A549 (cell line): ENCODE measurements around the gene GALNT18. TPM values are rescaled to one million over a fixed set of nuclear protein-coding genes. Genes with fewer than 3 reads are reported as not detected.

Experiments used
- ATAC-seq, 2 experiments: fragments of 200-7000 bp in 1 of 2; fragments of >200 bp in 1 of 2; cut with Nextera tagmentation in 1 of 2; cut with Tn5 transposase in 1 of 2; 3 replicates each; pipeline versions ENCODE4 v1.8.0 to v1.9.1; 2018 to 2020; ENCODE audit warnings: mild to moderate bottlenecking in 1 of 2, moderate library complexity in 1 of 2
- CTCF ChIA-PET: fragments of 300-600 bp; sonication (Branson Sonifier 250); formaldehyde crosslinking; extraction: SDS; loops from one replicate; lab custom pipeline; 2021; ENCODE audit warnings: antibody characterized with exemption, inconsistent platforms; lab: Yijun Ruan, JAX
- POLR2A ChIA-PET: fragments of 350-600 bp; formaldehyde crosslinking; extraction: SDS; loops from one replicate; lab custom pipeline; 2021; ENCODE audit warnings: antibody characterized with exemption, inconsistent platforms; lab: Yijun Ruan, JAX
- DNase-seq, 2 experiments: peaks; one replicate each; pipeline versions ENCODE4 v3.0.0 to v3.0.0-alpha.2; 2011 to 2016; ENCODE audit warnings: low read depth in 1 of 2, low spot score in 1 of 2
- FAIRE-seq: peaks from 2 replicates; lab custom pipeline; 2011; peaks lifted over from hg19 to GRCh38; lab: Jason Lieb, UNC
- H3K27ac ChIP-seq, 2 experiments: fragments of >200 bp; sonication (Bioruptor Twin); formaldehyde crosslinking; 3 replicates each; pipeline ENCODE4 v1.5.1; 2016 to 2017
- H3K4me1 ChIP-seq: fragments of >200 bp; sonication (Bioruptor Twin); formaldehyde crosslinking; 3 replicates; pipeline ENCODE4 v1.6.1; 2016
- H3K4me2 ChIP-seq: fragments of >200 bp; sonication (Bioruptor Twin); formaldehyde crosslinking; 3 replicates; pipeline ENCODE4 v1.6.1; 2016
- H3K4me3 ChIP-seq: fragments of >200 bp; sonication (Bioruptor Twin); formaldehyde crosslinking; 3 replicates; pipeline ENCODE4 v1.5.1; 2016
- H3K9me3 ChIP-seq: fragments of >200 bp; sonication (Bioruptor Twin); formaldehyde crosslinking; 3 replicates; pipeline ENCODE4 v1.6.1; 2016
- BHLHE40 ChIP-seq: IDR thresholded peaks from 2 replicates; pipeline ENCODE4 v1.6.1; 2012; ENCODE audit warnings: low read depth, low read length, inconsistent platforms
- CHD4 ChIP-seq: fragments of 200-600 bp; sonication (generic); IDR thresholded peaks from 2 replicates; pipeline ENCODE4 v1.6.1; 2016; ENCODE audit warnings: antibody characterized with exemption, mild to moderate bottlenecking, borderline replicate concordance
- CTCF ChIP-seq: fragments of >200 bp; sonication (Bioruptor Twin); formaldehyde crosslinking; IDR thresholded peaks from 3 replicates; pipeline ENCODE4 v1.5.1; 2016
- FOXS1 ChIP-seq: fragments of 250-450 bp; sonication (Bioruptor Pico); IDR thresholded peaks from 2 replicates; pipeline ENCODE4 v1.5.0; 2020; ENCODE audit warnings: mild to moderate bottlenecking, moderate library complexity
- GATA3 ChIP-seq: IDR thresholded peaks from 2 replicates; pipeline ENCODE4 v1.6.1; 2012; ENCODE audit warnings: borderline replicate concordance
- HOXB13 ChIP-seq: fragments of 250-450 bp; sonication (Bioruptor Pico); IDR thresholded peaks from 2 replicates; pipeline ENCODE4 v1.5.0; 2020; ENCODE audit warnings: low read depth, mild to moderate bottlenecking, moderate library complexity
- JUNB ChIP-seq: fragments of >200 bp; sonication (Bioruptor Twin); formaldehyde crosslinking; IDR thresholded peaks from 2 replicates; pipeline ENCODE4 v1.6.1; 2016
- KDM5A ChIP-seq: fragments of 200-600 bp; sonication (generic); IDR thresholded peaks from 2 replicates; pipeline ENCODE4 v1.6.1; 2016; ENCODE audit warnings: antibody characterized with exemption, mild to moderate bottlenecking
- MAFK ChIP-seq: fragments of 450-650 bp; IDR thresholded peaks from 2 replicates; pipeline ENCODE4 v1.6.1; 2014; ENCODE audit not compliant: partially characterized antibody
- PHF8 ChIP-seq: fragments of 200-600 bp; sonication (generic); IDR thresholded peaks from 2 replicates; pipeline ENCODE4 v1.6.1; 2016; ENCODE audit warnings: low read depth, mild to moderate bottlenecking, antibody characterized with exemption, moderate library complexity, borderline replicate concordance
- RAD21 ChIP-seq, 2 experiments: fragments of >200 bp in 1 of 2; sonication (Bioruptor Twin) in 1 of 2; formaldehyde crosslinking in 1 of 2; IDR thresholded peaks in 1 of 2; conservative IDR thresholded peaks in 1 of 2; 2 replicates in 1 of 2; 3 replicates in 1 of 2; pipeline ENCODE4 v1.6.1; 2012 to 2018; ENCODE audit warnings: inconsistent platforms in 1 of 2
- RARB ChIP-seq: fragments of 250-450 bp; sonication (Bioruptor Pico); IDR thresholded peaks from 2 replicates; pipeline ENCODE4 v1.8.0; 2021; ENCODE audit warnings: mild to moderate bottlenecking, moderate library complexity
- RCOR1 ChIP-seq: fragments of 150-350 bp; IDR thresholded peaks from 2 replicates; pipeline ENCODE4 v1.6.1; 2014; ENCODE audit warnings: antibody characterized with exemption, low read length, low read depth
- REST ChIP-seq: fragments of 200-600 bp; sonication (generic); IDR thresholded peaks from 2 replicates; pipeline ENCODE4 v1.6.1; 2016; ENCODE audit warnings: antibody characterized with exemption, mild to moderate bottlenecking, moderate library complexity
- SMC3 ChIP-seq: fragments of >200 bp; sonication (Bioruptor Twin); formaldehyde crosslinking; IDR thresholded peaks from 3 replicates; pipeline ENCODE4 v1.6.1; 2018; ENCODE audit warnings: inconsistent platforms
- SREBF2 ChIP-seq: fragments of 450-650 bp; IDR thresholded peaks from 2 replicates; pipeline ENCODE4 v1.6.1; 2014; ENCODE audit warnings: mild to moderate bottlenecking, moderate library complexity
- TFCP2L1 ChIP-seq: fragments of 250-450 bp; sonication (Bioruptor Pico); IDR thresholded peaks from 2 replicates; pipeline ENCODE4 v1.5.0; 2021; ENCODE audit warnings: mild to moderate bottlenecking
- ZFP36 ChIP-seq: fragments of 450-650 bp; IDR thresholded peaks from 2 replicates; pipeline ENCODE4 v1.6.1; 2014; ENCODE audit warnings: borderline replicate concordance; ENCODE audit not compliant: partially characterized antibody
- ZNF302 ChIP-seq: fragments of 250-450 bp; sonication (Bioruptor Pico); IDR thresholded peaks from 2 replicates; pipeline ENCODE4 v1.9.0; 2021; ENCODE audit warnings: inconsistent platforms, mild to moderate bottlenecking, moderate library complexity
- WGBS: methylation state at CpG from one replicate; pipeline ENCODE4 v1.1.6; 2017; ENCODE audit errors: missing lambda C conversion rate; 5-methylcytosine and 5-hydroxymethylcytosine counted together
- polyA plus RNA-seq, 4 experiments: library from polyadenylated mRNA; depleted of rRNA in 3 of 4; stranded (reverse); fragments of >200 nt; fragmentation: RNase III in 1 of 4; extraction: RNeasy Plus Mini Kit Qiagen cat#74134 plus additional on column Dnase treatment in 1 of 4; gene quantifications; 2 replicates in 3 of 4; 3 replicates in 1 of 4; pipeline ENCODE4 v1.2.3, GENCODE V29; 2011 to 2017
- TF ChIP-seq, protein P1 (sequence below): fragments of 250-450 bp; sonication (Bioruptor Pico); IDR thresholded peaks from 2 replicates; pipeline ENCODE4 v1.5.0; 2021; ENCODE audit warnings: mild to moderate bottlenecking, moderate library complexity, borderline replicate concordance

GALNT18 gene
- polyA plus RNA-seq, 2 of the 4 experiments (the other 2 are of a cell fraction) = 6.7 to 16.1 TPM

DNA sequence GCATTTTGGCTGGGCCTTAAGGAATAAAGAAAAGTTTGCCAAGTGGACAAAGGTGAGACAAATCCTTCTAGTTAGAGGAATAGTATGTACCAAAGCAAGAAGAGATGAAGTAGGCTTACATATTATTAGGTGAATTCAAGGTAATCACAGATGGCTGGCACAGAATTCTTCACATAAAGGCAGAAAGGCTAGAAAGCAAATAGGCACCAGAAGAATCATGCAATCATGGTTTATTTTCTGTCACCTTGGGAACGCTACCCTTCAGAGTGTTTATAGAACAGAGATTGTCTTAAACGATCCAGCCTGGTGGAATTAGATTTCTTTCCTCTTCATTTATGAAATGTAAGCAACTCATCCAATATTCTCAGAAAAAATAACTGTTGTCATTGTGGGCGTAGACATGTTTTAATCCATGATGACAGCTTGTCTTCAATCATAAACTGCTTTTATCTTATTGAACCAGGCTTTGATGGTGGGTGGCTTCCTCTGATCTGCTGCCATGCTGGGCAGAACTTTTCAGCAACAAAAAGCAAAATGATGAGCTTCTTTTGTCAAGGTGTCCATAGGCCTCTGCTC lies 219.8 kb downstream of the GALNT18 start:
- Histone ChIP-seq H3K4me2 (no peak overlapping the region), H3K27ac (no peak overlapping the region), H3K9me3 (no peaks in the 10 kb centered on the region), H3K4me3 (no peak overlapping the region), H3K4me1 (no peaks in the 10 kb centered on the region)
- ATAC-seq = no peak
- ChIA-PET CTCF (interaction anchor here (1.0 to 1.7 kb wide), 4 partner anchors 11 to 385 kb away, joined by 3 to 6 read pairs (median 4); no protein-coding TSS in a partner anchor), POLR2A (no interaction called here)
- no peak for FAIRE-seq
- no peak for DNase-seq
- no peak for TF ChIP-seq REST
- no peak for TF ChIP-seq JUNB
- TF ChIP-seq, protein P1, sequence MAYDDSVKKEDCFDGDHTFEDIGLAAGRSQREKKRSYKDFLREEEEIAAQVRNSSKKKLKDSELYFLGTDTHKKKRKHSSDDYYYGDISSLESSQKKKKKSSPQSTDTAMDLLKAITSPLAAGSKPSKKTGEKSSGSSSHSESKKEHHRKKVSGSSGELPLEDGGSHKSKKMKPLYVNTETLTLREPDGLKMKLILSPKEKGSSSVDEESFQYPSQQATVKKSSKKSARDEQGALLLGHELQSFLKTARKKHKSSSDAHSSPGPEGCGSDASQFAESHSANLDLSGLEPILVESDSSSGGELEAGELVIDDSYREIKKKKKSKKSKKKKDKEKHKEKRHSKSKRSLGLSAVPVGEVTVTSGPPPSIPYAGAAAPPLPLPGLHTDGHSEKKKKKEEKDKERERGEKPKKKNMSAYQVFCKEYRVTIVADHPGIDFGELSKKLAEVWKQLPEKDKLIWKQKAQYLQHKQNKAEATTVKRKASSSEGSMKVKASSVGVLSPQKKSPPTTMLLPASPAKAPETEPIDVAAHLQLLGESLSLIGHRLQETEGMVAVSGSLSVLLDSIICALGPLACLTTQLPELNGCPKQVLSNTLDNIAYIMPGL (CRISPR knock-in tag) = no peak
- TF ChIP-seq CHD4 = no peak
- no peak for TF ChIP-seq SMC3
- no peak for TF ChIP-seq ZFP36
- TF ChIP-seq MAFK = no peak
- TF ChIP-seq GATA3 = no peak
- TF ChIP-seq SREBF2 = no peak
- no peak for TF ChIP-seq BHLHE40
- TF ChIP-seq RARB (CRISPR knock-in tag) = no peak
- TF ChIP-seq FOXS1 = no peak
- no peak for TF ChIP-seq RCOR1
- TF ChIP-seq CTCF = no peak
- no peak for TF ChIP-seq TFCP2L1 (CRISPR knock-in tag)
- TF ChIP-seq HOXB13 (CRISPR knock-in tag) = no peak
- TF ChIP-seq RAD21 (conservative IDR thresholded peaks at IDR 0.05 in 1 of 2, IDR thresholded peaks at IDR 0.05 in 1 of 2) = no peak
- TF ChIP-seq PHF8 = no peak
- WGBS = 75% methylated on average over 3 of the region's 3 CpGs

DNA sequence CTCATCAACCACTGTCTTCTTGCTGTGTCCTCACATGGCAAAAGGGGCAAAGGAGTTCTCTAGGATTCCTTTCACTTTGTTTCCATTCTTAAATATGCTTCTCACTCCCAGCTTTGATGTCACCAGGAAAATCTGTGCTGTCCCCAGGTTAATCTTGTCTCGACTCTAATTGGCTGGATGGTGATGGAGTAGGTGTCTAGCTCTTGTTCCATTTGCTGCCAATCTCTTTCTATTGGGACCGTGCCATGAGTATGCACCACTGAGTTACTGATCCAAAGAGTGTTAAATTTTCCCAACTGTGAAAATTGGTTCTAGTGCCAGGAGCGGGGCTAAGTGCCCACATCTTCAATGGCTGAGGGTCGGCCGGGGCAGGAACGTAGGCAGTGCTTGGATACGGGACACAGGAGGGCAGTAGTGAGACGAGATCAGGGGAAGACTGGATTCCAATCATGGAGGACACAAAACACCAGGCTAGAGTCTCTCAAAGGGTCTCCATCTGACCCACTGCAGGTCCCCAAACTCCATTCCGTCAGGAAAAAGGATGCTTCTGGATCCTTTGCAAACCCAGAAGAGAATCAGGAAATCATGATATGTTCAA lies 221.1 kb downstream of the GALNT18 start:
- Histone ChIP-seq H3K4me1 (0 out of 3 replicates have a peak, but pooled peaks cover 3% of the 10 kb centered on the region), H3K4me3 (no peak overlapping the region), H3K9me3 (no peaks in the 10 kb centered on the region), H3K27ac (no peak overlapping the region)
- 80% methylated on average over 9 of the region's 9 CpGs for WGBS
- ChIA-PET POLR2A (no interaction called here), CTCF (interaction anchor here (1.0 to 2.1 kb wide), 2 partner anchors 14 to 387 kb away, joined by 3 to 6 read pairs; no protein-coding TSS in a partner anchor)
- ATAC-seq = peak in 1 of 2 experiments; percentile 72; a peak in 3 of 6 replicates
- no peak for FAIRE-seq
- peak in 1 of 2 experiments; percentile 33 for DNase-seq
- TF ChIP-seq ZNF302 (CRISPR knock-in tag) (no peak), KDM5A (no peak), TFCP2L1 (CRISPR knock-in tag) (no peak), RAD21 (conservative IDR thresholded peaks at IDR 0.05 in 1 of 2, IDR thresholded peaks at IDR 0.05 in 1 of 2) (peak; percentile 30 to 56; a peak in 4 of 5 replicates)
- TF ChIP-seq, all 56 proteins: peak for 1
- H3K4me2 ChIP-seq = no peak overlapping the region
